ENCODE measurements around the gene GSG1L.
"Not testable (repeated sequence)": the region's sequence is repeated elsewhere in the genome, so short reads cannot be mapped to it uniquely, and the experiment has no call there.

Gene GSG1L

DNA sequence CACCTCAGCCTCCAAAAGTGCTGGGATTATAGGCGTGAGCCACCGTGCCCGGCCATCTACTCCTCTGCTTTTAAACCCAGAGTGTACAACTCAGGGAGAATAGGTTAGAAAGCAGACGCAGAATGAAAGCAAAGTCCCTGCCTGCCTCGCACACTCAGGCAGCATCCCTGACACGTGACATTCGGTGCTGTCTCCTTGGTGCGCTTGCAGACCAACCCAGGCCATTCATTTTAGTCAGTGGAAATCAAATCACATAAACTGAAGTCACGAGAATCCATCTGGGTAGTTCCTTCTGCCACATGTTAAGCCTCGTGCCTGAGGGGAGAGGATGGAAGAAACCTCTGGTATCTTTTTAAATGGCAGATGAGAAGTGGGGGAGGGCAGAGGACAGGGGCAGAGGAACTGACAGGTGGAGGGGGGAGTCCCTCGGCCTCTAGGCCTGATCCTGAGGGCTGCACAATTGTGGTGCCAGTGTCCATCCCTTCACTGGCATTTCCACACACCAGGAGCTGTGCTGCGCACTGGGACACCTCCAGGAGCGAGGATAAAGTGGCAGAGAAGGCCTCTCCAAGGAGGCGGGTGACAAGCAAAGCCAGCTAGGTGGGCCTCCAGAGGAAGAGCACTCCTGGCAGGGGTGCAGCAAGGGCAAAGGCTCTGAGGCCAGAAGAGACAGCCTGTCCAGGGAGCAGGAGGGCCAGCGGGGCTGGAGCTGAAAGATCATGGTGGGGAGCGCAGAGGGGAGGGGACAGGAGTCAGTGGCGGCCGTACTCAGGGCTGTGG is 317.2 kb downstream of the GSG1L start:
- DNase-seq = no peak

DNA sequence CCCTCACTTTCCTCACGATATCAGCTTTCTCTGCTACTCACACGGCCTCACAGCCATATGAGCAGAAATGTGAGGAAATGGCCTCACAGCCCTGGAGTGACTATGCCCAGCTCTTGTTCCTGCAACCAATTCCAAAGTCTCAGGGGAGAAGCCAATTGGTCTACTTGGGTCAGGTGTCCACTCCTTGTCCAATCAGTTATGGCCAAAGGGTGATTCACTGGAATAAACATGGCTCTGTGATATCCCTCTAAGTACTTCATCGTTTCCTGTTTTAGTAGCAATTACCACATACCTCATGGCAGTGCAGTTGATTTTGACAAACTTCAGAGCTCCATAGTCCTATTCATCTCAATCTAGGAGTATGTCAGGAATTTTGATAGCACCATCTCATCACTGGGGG is 318.2 kb downstream of the GSG1L start:
- DNase-seq = no peak

DNA sequence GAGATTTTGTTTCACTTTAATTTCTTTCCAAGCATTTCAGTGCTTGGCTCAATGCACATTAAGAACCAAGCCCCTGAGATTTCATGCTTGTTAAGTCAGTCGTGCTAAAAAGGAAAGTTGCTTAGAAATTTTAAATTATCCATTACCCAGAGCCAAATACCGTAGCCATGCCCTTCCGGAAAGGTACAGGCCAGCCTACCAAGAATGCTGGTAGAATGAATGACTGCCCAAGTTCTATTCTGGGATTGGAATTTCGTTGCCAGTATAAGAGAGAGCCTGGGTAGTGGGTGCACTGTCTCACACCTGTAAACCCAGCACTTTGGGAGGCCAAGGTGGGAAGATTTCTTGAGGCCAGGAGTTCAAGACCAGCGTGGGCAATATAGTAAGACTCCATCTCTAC is 319.6 kb downstream of the GSG1L start:
- DNase-seq = no peak

DNA sequence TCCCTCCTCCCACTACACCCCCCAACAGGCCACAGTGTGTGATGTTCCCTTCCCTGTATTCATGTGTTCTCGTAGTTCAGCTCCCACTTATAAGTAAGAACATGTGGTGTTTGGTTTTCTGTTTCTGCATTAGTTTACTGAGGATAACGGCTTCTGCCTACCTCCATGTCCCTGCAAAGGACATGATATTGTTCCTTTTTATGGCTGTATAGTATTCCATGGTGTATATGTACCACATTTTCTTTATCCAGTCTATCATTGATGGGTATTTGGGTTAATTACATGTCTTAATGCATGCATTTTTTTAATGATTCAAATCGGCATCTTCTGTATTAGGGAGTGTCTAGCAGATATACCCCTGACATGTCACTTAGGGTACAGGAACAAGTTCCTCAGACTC is 320.5 kb downstream of the GSG1L start:
- DNase-seq = not testable (repeated sequence)

DNA sequence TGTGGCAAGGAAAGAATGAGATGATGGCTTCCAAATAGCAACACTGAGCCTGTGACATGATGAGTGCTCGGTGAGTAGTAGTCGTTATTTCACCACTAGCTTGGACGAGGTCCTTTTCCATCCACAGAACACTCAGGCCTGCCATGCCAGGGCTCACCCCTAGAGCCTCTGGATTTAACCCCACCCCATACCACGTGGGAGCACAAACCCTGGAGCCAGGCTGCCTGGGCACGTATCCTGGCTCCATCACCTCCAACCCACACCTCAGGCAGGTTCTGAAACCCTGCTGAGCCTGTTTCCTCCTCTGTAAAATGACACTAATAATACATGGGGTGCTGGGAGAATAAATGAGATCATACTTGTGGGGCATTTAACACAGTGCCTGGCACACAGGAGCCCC is 321.2 kb downstream of the GSG1L start:
- DNase-seq = no peak

DNA sequence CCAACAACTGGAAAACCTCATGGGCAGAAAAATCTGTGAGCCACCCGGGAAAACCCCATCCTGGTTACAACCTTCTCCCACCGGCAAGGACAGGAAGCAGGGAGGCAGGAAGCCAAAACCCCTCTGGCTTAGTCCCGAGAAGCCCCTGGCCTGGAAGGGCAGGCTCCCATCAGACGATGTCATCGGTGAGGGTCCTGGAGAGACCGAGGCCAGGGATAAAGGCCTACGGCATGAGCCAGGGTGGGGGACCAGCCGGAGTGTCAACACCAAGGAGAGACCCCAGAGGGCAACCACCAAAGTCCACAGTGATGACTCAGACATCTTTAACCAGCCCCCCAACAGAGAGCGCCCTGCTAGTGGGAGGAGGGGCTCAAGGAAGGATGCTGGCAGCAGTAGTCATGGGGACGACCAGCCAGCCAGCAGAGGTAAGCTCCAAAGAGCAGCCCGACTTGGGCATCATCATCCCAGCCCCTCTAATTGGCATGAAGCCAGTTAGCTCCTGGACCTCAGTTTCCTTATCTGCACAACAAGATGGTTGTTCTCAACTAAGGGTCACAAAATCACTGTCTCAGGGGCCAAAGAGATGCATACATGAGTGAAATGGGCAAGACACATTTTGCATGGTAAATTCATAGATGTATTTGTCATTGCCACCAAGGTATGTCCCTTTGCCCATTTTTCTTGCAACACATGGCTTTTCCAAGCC is 322.9 kb downstream of the GSG1L start:
- no peak for DNase-seq

DNA sequence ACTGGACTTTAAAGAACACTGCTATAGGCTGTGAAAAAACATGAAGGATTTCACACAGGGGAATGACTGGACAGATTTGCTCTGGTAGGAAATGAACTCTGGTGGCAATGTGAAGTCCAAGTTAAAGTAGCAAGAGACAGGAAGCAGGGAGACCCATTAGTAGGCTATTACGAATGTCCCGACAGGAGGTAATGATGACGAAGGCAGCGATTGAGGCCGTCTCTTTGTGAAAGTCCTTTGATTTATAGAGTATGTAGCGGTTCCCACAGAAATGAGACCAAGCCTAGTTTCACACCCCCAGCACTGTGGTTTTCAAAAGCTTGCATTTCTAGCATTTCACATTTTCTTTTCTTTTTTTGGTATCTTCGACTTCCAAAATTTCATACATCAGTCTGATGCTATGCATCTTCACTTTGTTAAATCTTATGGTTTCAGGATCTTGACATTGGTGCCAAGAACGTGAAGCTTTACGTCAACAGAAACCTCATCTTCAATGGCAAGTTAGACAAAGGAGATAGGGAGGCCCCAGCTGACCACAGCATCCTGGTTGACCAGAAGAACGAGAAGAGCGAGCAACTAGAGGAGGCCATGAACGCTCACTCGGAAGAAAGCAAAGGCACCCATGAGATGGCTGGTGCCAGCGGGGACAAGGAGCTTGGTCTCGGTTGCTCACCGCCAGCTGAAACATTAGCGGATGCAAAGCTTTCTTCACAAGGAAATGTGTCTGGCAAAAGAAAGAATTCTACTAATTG is 323.7 kb downstream of the GSG1L start:
- no peak for DNase-seq

DNA sequence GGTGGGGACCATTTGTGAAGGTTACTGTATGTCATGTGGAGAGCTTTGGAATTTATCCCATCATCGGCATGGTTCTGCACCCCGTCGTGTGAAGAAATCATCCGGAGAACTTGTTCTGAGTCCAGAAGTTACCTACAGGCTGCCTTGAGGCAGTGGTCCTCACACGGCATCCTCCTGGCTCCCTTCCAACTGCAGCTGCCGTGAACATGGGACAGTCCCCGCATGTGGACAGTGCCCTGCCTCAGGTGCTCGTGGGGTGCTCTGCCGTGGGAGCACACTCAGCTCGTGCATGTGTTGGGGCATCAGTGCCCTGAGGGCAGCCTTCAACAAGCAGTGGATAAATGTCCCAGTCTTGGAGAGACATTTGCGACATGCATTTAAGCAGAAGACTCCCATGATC is 324.9 kb downstream of the GSG1L start:
- DNase-seq = no peak
